OCI-LY1 (cell line): ENCODE results near the gene SPECC1L.

Experiments used
- CTCF ChIP-seq: fragments of 200-600 bp; sonication (generic), shearing (Covaris generic); IDR thresholded peaks from 2 replicates; pipeline ENCODE4 v1.5.1; 2017; ENCODE audit warnings: mild to moderate bottlenecking, antibody characterized with exemption, low read length, moderate library complexity, mixed read lengths
- EZH2 ChIP-seq: fragments of 200-600 bp; sonication (generic), shearing (Covaris generic); IDR thresholded peaks from 2 replicates; pipeline ENCODE4 v1.8.0; 2017; ENCODE audit warnings: borderline replicate concordance, mixed run types, mild to moderate bottlenecking, antibody characterized with exemption, low read length, moderate library complexity, mixed read lengths

DNA sequence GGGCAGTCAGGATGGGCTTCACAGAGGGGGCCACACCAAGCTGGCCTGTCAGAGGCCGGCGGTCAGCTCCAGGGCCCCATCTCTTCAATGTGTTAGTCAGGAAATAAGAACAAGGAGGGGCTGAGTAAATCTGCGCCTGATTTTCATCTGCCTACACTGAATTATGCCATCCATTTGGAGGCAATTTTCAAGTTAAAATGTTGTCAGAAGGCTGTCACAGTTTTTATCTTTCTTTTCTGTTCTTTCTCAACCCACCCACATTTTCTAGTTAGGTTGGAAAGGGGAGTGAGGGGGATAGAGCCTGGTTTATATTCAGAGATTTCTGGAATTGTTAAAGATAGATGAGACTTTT lies 175.6 kb downstream of the SPECC1L start:
- no peak for TF ChIP-seq CTCF
- TF ChIP-seq EZH2, result no peak
